Astrocyte (in vitro differentiated cells and primary cell): Measurements from ENCODE around the gene PGM2L1. TPM values are rescaled to one million over a fixed set of nuclear protein-coding genes. Genes with fewer than 3 reads are reported as not detected.

ENCODE experiments used
- DNase-seq: peaks from one replicate; pipeline ENCODE4 v3.0.0-alpha.2; 2010; ENCODE audit warnings: low read depth
- FAIRE-seq: peaks from 2 replicates; lab custom pipeline; 2011; peaks lifted over from hg19 to GRCh38; lab: Jason Lieb, UNC
- H2AFZ ChIP-seq: 2 replicates; pipeline ENCODE4 v1.6.0; 2012; ENCODE audit warnings: low read depth, low read length, inconsistent platforms
- H3K27ac ChIP-seq: 2 replicates; pipeline ENCODE4 v1.5.1; 2011; ENCODE audit warnings: low read depth, low read length, inconsistent platforms
- H3K27me3 ChIP-seq: 2 replicates; pipeline ENCODE4 v1.6.0; 2011; ENCODE audit warnings: low read length, inconsistent platforms; ENCODE audit not compliant: insufficient read depth
- H3K36me3 ChIP-seq: 2 replicates; pipeline ENCODE4 v1.5.1; 2011; ENCODE audit warnings: low read length, inconsistent platforms; ENCODE audit not compliant: insufficient read depth
- H3K4me1 ChIP-seq: 2 replicates; pipeline ENCODE4 v1.5.1; 2011; ENCODE audit warnings: low read length, inconsistent platforms; ENCODE audit not compliant: insufficient read depth
- H3K4me2 ChIP-seq: 2 replicates; pipeline ENCODE4 v1.6.0; 2012; ENCODE audit warnings: low read length, inconsistent platforms
- H3K4me3 ChIP-seq: 2 replicates; pipeline ENCODE4 v1.5.1; 2011; ENCODE audit warnings: low read depth, mild to moderate bottlenecking, low read length, inconsistent platforms; ENCODE audit not compliant: insufficient read depth
- H3K79me2 ChIP-seq: 2 replicates; pipeline ENCODE4 v1.6.0; 2012; ENCODE audit warnings: mild to moderate bottlenecking, low read length, inconsistent platforms; ENCODE audit not compliant: insufficient read depth
- H3K9ac ChIP-seq: 2 replicates; pipeline ENCODE4 v1.6.0; 2012; ENCODE audit warnings: mild to moderate bottlenecking, low read length, inconsistent platforms
- H3K9me3 ChIP-seq: 2 replicates; pipeline ENCODE4 v1.5.1; 2012; ENCODE audit warnings: low read depth, mild to moderate bottlenecking, low read length, inconsistent platforms; ENCODE audit not compliant: insufficient read depth
- H4K20me1 ChIP-seq: 2 replicates; pipeline ENCODE4 v1.6.0; 2012; ENCODE audit warnings: low read length, inconsistent platforms; ENCODE audit not compliant: insufficient read depth
- H3K27ac Mint-ChIP-seq: one replicate; pipeline ENCODE4 v1.8.0; 2021; ENCODE audit warnings: mild to moderate bottlenecking, mixed read lengths; ENCODE audit not compliant: unreplicated experiment
- H3K27me3 Mint-ChIP-seq: one replicate; pipeline ENCODE4 v1.8.0; 2021; ENCODE audit warnings: low read depth, mixed read lengths; ENCODE audit not compliant: unreplicated experiment
- H3K36me3 Mint-ChIP-seq: one replicate; pipeline ENCODE4 v1.8.0; 2021; ENCODE audit warnings: low read depth, mixed read lengths; ENCODE audit not compliant: unreplicated experiment
- H3K4me1 Mint-ChIP-seq: one replicate; pipeline ENCODE4 v1.8.0; 2021; ENCODE audit warnings: low read depth, mixed read lengths; ENCODE audit not compliant: unreplicated experiment
- H3K4me3 Mint-ChIP-seq: one replicate; pipeline ENCODE4 v1.8.0; 2021; ENCODE audit warnings: mild to moderate bottlenecking, moderate library complexity, mixed read lengths; ENCODE audit not compliant: unreplicated experiment
- H3K9me3 Mint-ChIP-seq: one replicate; pipeline ENCODE4 v1.8.0; 2021; ENCODE audit warnings: mild to moderate bottlenecking, mixed read lengths; ENCODE audit not compliant: unreplicated experiment
- CTCF ChIP-seq: IDR thresholded peaks from 2 replicates; pipeline ENCODE4 v1.5.1; 2011; ENCODE audit warnings: low read depth, mild to moderate bottlenecking, inconsistent platforms, low read length, moderate library complexity; ENCODE audit not compliant: insufficient read depth
- EZH2 ChIP-seq: IDR thresholded peaks from 2 replicates; pipeline ENCODE4 v1.6.1; 2012; ENCODE audit warnings: mild to moderate bottlenecking, low read length, inconsistent platforms; ENCODE audit not compliant: insufficient read depth
- total RNA-seq: library from RNA; stranded (reverse); gene quantifications from 2 replicates; pipeline ENCODE4 v1.2.1, GENCODE V29; 2021

PGM2L1 gene
- total RNA-seq, 1 donor from 2014 or later = 43.6 TPM

- TF ChIP-seq EZH2 (no peak), CTCF (no peak)
- Mint-ChIP-seq H3K27me3 (peaks cover 17% of the 10 kb centered on the region), H3K4me1 (peaks cover 5% of the 10 kb centered on the region), H3K36me3 (no peaks in the 10 kb centered on the region), H3K27ac (no peak overlapping the region), H3K9me3 (peaks cover 3% of the 10 kb centered on the region), H3K4me3 (peak overlapping the region; percentile 79)
- Histone ChIP-seq H3K4me3 (peak overlapping the region; percentile 62), H4K20me1 (no peaks in the 10 kb centered on the region), H3K4me2 (peak overlapping the region; percentile 92), H3K4me1 (peaks cover 13% of the 10 kb centered on the region), H3K36me3 (no peaks in the 10 kb centered on the region), H3K9me3 (no peaks in the 10 kb centered on the region), H3K9ac (peak overlapping the region; percentile 75), H3K27me3 (no peaks in the 10 kb centered on the region), H2AFZ (peak overlapping the region; percentile 82), H3K27ac (no peak overlapping the region), H3K79me2 (peaks cover 3% of the 10 kb centered on the region)
- FAIRE-seq (no peak), DNase-seq (no peak)
Observed at GRCh38 chr11:74310857-74311256, 87.4 kb downstream of the PGM2L1 start.

- peak overlapping the region; percentile 8 for H3K4me2 ChIP-seq
- no peaks in the 10 kb centered on the region for H3K9me3 ChIP-seq
- DNase-seq (peak; percentile 79), FAIRE-seq (no peak)
- H3K9ac ChIP-seq = no peak overlapping the region
- no peak overlapping the region for H3K27ac ChIP-seq
- Mint-ChIP-seq H3K4me3 (no peak overlapping the region), H3K9me3 (peaks cover 2% of the 10 kb centered on the region), H3K4me1 (peaks cover 5% of the 10 kb centered on the region), H3K27ac (no peak overlapping the region), H3K36me3 (no peaks in the 10 kb centered on the region), H3K27me3 (peaks cover 21% of the 10 kb centered on the region)
- no peaks in the 10 kb centered on the region for H4K20me1 ChIP-seq
- H3K4me1 ChIP-seq = peaks cover 13% of the 10 kb centered on the region
- H3K4me3 ChIP-seq = no peak overlapping the region
- H3K79me2 ChIP-seq = peaks cover 3% of the 10 kb centered on the region
- no peaks in the 10 kb centered on the region for H3K27me3 ChIP-seq
- no peaks in the 10 kb centered on the region for H3K36me3 ChIP-seq
- no peak overlapping the region for H2AFZ ChIP-seq
- TF ChIP-seq EZH2 (no peak), CTCF (no peak)
Observed at GRCh38 chr11:74307434-74307833, 90.8 kb downstream of the PGM2L1 start.

- DNase-seq = no peak
- Histone ChIP-seq H4K20me1 (no peaks in the 10 kb centered on the region), H3K9me3 (no peaks in the 10 kb centered on the region), H3K27me3 (no peaks in the 10 kb centered on the region), H3K27ac (no peak overlapping the region), H2AFZ (no peak overlapping the region), H3K36me3 (no peaks in the 10 kb centered on the region), H3K79me2 (peaks cover 3% of the 10 kb centered on the region), H3K4me1 (peaks cover 13% of the 10 kb centered on the region), H3K9ac (no peak overlapping the region), H3K4me2 (no peak overlapping the region), H3K4me3 (no peak overlapping the region)
- FAIRE-seq = no peak
- TF ChIP-seq CTCF (no peak), EZH2 (no peak)
- H3K27me3 Mint-ChIP-seq = peaks cover 16% of the 10 kb centered on the region
- H3K9me3 Mint-ChIP-seq = no peaks in the 10 kb centered on the region
- H3K36me3 Mint-ChIP-seq = no peaks in the 10 kb centered on the region
- peak overlapping the region; percentile 29 for H3K27ac Mint-ChIP-seq
- peaks cover 5% of the 10 kb centered on the region for H3K4me1 Mint-ChIP-seq
- H3K4me3 Mint-ChIP-seq = no peak overlapping the region
Observed at GRCh38 chr11:74306435-74307175, 91.6 kb downstream of the PGM2L1 start.
